ENCODE data around the gene IQGAP3.

DNA sequence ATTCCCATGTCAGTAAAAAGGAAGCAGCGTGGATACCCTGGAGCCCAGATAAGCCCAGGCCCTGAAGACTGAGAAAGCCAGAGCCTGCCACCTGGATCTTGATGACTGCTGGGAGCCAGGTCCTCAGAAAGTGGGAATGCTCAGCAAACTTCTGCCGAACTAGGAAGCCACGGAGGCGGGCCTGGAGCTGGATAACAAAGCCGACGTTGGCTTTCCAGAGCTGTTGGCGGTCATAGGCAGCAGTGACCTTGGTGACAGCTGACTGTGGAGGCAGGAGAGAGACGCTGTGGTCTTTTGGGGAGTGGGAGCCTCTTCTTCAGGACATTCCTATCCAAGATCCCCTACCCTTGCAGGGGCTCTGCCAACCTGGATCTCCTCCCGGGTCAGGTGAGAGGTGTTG lies 24.4 kb downstream of the IQGAP3 start:
- TF ChIP-seq, protein P1, sequence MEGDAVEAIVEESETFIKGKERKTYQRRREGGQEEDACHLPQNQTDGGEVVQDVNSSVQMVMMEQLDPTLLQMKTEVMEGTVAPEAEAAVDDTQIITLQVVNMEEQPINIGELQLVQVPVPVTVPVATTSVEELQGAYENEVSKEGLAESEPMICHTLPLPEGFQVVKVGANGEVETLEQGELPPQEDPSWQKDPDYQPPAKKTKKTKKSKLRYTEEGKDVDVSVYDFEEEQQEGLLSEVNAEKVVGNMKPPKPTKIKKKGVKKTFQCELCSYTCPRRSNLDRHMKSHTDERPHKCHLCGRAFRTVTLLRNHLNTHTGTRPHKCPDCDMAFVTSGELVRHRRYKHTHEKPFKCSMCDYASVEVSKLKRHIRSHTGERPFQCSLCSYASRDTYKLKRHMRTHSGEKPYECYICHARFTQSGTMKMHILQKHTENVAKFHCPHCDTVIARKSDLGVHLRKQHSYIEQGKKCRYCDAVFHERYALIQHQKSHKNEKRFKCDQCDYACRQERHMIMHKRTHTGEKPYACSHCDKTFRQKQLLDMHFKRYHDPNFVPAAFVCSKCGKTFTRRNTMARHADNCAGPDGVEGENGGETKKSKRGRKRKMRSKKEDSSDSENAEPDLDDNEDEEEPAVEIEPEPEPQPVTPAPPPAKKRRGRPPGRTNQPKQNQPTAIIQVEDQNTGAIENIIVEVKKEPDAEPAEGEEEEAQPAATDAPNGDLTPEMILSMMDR (IDR thresholded peaks at IDR 0.05; ENCODE audit: low read depth, low read length, missing input control): no peak
- no peak for TF ChIP-seq TAF1 (conservative IDR thresholded peaks at IDR 0.05)
- TF ChIP-seq GABPA (IDR thresholded peaks at IDR 0.05 in 1 of 2, conservative IDR thresholded peaks at IDR 0.05 in 1 of 2): no peak
- TF ChIP-seq, protein P2, sequence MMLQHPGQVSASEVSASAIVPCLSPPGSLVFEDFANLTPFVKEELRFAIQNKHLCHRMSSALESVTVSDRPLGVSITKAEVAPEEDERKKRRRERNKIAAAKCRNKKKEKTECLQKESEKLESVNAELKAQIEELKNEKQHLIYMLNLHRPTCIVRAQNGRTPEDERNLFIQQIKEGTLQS (IDR thresholded peaks at IDR 0.05): no peak
- TF ChIP-seq, protein P3, sequence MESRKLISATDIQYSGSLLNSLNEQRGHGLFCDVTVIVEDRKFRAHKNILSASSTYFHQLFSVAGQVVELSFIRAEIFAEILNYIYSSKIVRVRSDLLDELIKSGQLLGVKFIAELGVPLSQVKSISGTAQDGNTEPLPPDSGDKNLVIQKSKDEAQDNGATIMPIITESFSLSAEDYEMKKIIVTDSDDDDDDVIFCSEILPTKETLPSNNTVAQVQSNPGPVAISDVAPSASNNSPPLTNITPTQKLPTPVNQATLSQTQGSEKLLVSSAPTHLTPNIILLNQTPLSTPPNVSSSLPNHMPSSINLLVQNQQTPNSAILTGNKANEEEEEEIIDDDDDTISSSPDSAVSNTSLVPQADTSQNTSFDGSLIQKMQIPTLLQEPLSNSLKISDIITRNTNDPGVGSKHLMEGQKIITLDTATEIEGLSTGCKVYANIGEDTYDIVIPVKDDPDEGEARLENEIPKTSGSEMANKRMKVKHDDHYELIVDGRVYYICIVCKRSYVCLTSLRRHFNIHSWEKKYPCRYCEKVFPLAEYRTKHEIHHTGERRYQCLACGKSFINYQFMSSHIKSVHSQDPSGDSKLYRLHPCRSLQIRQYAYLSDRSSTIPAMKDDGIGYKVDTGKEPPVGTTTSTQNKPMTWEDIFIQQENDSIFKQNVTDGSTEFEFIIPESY (IDR thresholded peaks at IDR 0.05): no peak
- TF ChIP-seq, protein P4, sequence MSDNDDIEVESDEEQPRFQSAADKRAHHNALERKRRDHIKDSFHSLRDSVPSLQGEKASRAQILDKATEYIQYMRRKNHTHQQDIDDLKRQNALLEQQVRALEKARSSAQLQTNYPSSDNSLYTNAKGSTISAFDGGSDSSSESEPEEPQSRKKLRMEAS (IDR thresholded peaks at IDR 0.05): no peak

Data from liver (tissue), 3 donors.